ENCODE measurements around the gene MAP3K14. TPM values are rescaled to one million over a fixed set of nuclear protein-coding genes. Genes with fewer than 3 reads are reported as not detected.
A peak's percentile ranks its signal among the peaks of the same experiment; 100 is the strongest.

Gene MAP3K14
- total and polyA plus RNA-seq, 10 of the 15 experiments (the other 5 are each of a cell fraction or from before 2014, with no cell fraction given) = 2.1 to 33.3 (median 19.7) TPM

DNA sequence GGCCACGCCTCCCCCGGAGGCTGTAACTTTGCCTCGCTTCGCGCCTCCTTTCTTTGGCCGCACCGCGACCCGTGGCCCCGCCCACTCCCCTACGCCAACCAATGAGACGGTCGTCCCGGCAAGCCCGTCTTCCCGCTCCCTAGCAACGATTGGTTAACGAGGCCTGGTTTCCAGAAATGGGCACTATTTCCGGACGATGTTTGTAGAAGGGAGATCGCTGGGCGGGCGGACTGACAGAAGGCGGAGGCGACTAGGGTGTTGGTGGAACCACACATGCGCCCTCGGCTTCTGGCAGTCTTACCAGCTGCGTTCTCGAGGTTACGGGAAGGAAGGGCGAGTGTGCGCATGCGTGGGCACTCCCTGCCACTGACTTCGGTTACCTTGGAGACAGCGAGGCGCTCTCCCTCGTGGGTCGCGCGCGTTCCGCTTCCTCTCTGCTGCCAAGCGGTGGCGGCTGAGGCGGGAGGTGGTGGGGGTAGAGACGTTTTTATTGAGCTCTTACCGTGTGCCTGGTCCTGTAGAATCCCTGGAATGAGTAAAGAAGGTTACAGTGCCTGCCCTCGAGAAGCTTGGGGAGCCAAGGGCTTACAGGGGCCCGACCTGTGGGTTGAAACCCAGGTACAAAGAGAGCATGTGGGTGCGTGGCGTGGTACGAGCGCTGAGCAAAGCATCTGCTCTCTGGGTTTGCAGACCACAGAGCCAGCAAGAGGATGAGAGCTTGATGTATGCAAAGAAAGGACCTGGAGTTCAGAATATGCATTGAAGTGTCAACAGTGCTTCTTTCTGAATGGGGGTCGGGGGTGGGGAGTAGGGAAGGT, 500 bp upstream of the MAP3K14 start (continued):
- TF ChIP-seq, protein P1, sequence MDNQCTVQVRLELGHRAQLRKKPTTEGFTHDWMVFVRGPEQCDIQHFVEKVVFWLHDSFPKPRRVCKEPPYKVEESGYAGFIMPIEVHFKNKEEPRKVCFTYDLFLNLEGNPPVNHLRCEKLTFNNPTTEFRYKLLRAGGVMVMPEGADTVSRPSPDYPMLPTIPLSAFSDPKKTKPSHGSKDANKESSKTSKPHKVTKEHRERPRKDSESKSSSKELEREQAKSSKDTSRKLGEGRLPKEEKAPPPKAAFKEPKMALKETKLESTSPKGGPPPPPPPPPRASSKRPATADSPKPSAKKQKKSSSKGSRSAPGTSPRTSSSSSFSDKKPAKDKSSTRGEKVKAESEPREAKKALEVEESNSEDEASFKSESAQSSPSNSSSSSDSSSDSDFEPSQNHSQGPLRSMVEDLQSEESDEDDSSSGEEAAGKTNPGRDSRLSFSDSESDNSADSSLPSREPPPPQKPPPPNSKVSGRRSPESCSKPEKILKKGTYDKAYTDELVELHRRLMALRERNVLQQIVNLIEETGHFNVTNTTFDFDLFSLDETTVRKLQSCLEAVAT (IDR thresholded peaks at IDR 0.05) = peak; percentile 67; the same call in 1 of the 2 replicates
- TF ChIP-seq GATAD2B (conservative IDR thresholded peaks at IDR 0.05; ENCODE audit: low read depth) = no peak
- no peak for TF ChIP-seq NR2F1 (conservative IDR thresholded peaks at IDR 0.05)
- TF ChIP-seq RFX5 (IDR thresholded peaks at IDR 0.05; ENCODE audit: low read depth, low read length) = peak; percentile 94
- 0 out of 2 replicates have a peak, but pooled peaks have one; percentile 3 for TF ChIP-seq JUND (IDR thresholded peaks at IDR 0.05; ENCODE audit: low read depth, low read length)
- TF ChIP-seq BHLHE40 (IDR thresholded peaks at IDR 0.05; ENCODE audit: borderline replicate concordance in 1 of 2, low read depth in 2 of 2, low read length in 1 of 2) = peak; percentile 4 to 24; a peak in 2 of 4 replicates
- peak; percentile 72 for TF ChIP-seq PAX5 (IDR thresholded peaks at IDR 0.05; ENCODE audit: borderline replicate concordance, low read depth, low read length)
- TF ChIP-seq, protein P2, sequence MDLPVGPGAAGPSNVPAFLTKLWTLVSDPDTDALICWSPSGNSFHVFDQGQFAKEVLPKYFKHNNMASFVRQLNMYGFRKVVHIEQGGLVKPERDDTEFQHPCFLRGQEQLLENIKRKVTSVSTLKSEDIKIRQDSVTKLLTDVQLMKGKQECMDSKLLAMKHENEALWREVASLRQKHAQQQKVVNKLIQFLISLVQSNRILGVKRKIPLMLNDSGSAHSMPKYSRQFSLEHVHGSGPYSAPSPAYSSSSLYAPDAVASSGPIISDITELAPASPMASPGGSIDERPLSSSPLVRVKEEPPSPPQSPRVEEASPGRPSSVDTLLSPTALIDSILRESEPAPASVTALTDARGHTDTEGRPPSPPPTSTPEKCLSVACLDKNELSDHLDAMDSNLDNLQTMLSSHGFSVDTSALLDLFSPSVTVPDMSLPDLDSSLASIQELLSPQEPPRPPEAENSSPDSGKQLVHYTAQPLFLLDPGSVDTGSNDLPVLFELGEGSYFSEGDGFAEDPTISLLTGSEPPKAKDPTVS (IDR thresholded peaks at IDR 0.05; ENCODE audit: low read depth, low read length) = no peak
- TF ChIP-seq HDGF (IDR thresholded peaks at IDR 0.05) = peak; percentile 96; the same call in 1 of the 2 replicates
- no peak for TF ChIP-seq KDM1A (IDR thresholded peaks at IDR 0.05; ENCODE audit: borderline replicate concordance)
- TF ChIP-seq SMARCA5 (IDR thresholded peaks at IDR 0.05) = no peak
- TF ChIP-seq RAD21 (IDR thresholded peaks at IDR 0.05; ENCODE audit: insufficient read depth, low read depth, low read length) = no peak
- no peak for TF ChIP-seq FOXM1 (IDR thresholded peaks at IDR 0.05; ENCODE audit: low read depth, low read length)
- peak; percentile 58; the same call in 1 of the 2 replicates for TF ChIP-seq TCF3 (IDR thresholded peaks at IDR 0.05; ENCODE audit: borderline replicate concordance, insufficient read depth, low read depth, low read length)
- no peak for TF ChIP-seq TBL1XR1 (IDR thresholded peaks at IDR 0.05; ENCODE audit: low read depth, low read length)
- TF ChIP-seq, protein P3, sequence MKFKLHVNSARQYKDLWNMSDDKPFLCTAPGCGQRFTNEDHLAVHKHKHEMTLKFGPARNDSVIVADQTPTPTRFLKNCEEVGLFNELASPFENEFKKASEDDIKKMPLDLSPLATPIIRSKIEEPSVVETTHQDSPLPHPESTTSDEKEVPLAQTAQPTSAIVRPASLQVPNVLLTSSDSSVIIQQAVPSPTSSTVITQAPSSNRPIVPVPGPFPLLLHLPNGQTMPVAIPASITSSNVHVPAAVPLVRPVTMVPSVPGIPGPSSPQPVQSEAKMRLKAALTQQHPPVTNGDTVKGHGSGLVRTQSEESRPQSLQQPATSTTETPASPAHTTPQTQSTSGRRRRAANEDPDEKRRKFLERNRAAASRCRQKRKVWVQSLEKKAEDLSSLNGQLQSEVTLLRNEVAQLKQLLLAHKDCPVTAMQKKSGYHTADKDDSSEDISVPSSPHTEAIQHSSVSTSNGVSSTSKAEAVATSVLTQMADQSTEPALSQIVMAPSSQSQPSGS (IDR thresholded peaks at IDR 0.05; ENCODE audit: low read length) = no peak
- no peak; the same call in 1 of the 2 replicates for TF ChIP-seq TAF1 (IDR thresholded peaks at IDR 0.05; ENCODE audit: borderline replicate concordance, low read depth, low read length)
- TF ChIP-seq, protein P4, sequence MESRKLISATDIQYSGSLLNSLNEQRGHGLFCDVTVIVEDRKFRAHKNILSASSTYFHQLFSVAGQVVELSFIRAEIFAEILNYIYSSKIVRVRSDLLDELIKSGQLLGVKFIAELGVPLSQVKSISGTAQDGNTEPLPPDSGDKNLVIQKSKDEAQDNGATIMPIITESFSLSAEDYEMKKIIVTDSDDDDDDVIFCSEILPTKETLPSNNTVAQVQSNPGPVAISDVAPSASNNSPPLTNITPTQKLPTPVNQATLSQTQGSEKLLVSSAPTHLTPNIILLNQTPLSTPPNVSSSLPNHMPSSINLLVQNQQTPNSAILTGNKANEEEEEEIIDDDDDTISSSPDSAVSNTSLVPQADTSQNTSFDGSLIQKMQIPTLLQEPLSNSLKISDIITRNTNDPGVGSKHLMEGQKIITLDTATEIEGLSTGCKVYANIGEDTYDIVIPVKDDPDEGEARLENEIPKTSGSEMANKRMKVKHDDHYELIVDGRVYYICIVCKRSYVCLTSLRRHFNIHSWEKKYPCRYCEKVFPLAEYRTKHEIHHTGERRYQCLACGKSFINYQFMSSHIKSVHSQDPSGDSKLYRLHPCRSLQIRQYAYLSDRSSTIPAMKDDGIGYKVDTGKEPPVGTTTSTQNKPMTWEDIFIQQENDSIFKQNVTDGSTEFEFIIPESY (IDR thresholded peaks at IDR 0.05) = peak; percentile 100
- TF ChIP-seq SPI1 (IDR thresholded peaks at IDR 0.05; ENCODE audit: borderline replicate concordance, insufficient read depth, low read depth, low read length) = peak; percentile 83
- TF ChIP-seq, protein P5, sequence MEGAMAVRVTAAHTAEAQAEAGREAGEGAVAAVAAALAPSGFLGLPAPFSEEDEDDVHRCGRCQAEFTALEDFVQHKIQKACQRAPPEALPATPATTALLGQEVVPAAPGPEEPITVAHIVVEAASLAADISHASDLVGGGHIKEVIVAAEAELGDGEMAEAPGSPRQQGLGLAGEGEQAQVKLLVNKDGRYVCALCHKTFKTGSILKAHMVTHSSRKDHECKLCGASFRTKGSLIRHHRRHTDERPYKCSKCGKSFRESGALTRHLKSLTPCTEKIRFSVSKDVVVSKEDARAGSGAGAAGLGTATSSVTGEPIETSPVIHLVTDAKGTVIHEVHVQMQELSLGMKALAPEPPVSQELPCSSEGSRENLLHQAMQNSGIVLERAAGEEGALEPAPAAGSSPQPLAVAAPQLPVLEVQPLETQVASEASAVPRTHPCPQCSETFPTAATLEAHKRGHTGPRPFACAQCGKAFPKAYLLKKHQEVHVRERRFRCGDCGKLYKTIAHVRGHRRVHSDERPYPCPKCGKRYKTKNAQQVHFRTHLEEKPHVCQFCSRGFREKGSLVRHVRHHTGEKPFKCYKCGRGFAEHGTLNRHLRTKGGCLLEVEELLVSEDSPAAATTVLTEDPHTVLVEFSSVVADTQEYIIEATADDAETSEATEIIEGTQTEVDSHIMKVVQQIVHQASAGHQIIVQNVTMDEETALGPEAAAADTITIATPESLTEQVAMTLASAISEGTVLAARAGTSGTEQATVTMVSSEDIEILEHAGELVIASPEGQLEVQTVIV (IDR thresholded peaks at IDR 0.05; ENCODE audit: borderline replicate concordance, partially characterized antibody) = no peak
- no peak for TF ChIP-seq YBX1 (IDR thresholded peaks at IDR 0.05)

Data from GM12878 (cell line).